Kidney capillary endothelial cell (primary cell): ENCODE results near the gene LRRC36.
"Not testable (repeated sequence)": the region's sequence is repeated elsewhere in the genome, so short reads cannot be mapped to it uniquely, and the experiment has no call there.

Experiments used
- DNase-seq: peaks from one replicate; pipeline ENCODE4 v3.0.0-alpha.2; 2018; ENCODE audit warnings: low spot score

LRRC36 gene

DNA sequence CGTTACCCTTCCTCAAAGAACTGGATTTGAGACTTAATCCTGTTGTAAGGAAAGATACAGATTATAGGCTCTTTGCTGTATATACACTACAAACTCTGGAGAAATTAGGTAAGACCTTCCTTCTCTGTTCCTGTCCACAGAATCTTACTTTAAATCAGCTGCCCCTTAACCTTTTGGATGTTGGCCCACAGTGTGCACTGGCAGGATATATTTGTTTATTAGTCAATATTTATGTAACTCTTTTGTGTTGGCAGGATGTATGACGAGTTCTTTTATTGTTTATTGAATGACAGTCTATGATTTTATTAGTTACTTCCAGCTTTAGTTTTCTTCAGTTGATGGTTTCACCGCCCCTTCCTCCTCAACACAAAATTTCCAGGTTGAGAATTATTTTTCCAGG is 19.7 kb downstream of the LRRC36 start:
- peak; percentile 52 for DNase-seq

DNA sequence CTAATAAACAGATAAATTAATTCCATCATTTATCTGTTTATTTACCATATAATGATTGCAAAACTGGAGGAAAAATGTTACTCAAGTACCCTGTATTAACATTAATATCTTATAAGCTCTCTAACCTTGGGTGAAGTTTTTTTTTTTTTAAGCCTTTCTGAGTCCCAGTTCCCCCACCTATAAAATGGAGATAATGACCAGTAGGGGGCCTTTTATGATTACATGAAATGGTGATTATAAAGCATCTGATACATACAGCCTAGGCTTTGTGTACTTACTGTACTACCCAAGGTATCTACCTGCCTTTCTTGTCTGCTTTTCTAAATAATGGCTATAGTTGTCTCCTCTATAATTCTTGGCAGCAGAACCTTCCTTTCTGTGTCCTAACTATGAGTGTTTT is 22.6 kb downstream of the LRRC36 start:
- no peak for DNase-seq

GRCh38 chr16:67350324-67350723 is 23.7 kb downstream of the LRRC36 start:
- no peak for DNase-seq

GRCh38 chr16:67352463-67352862 is 25.8 kb downstream of the LRRC36 start:
- DNase-seq, result not testable (repeated sequence)

DNA sequence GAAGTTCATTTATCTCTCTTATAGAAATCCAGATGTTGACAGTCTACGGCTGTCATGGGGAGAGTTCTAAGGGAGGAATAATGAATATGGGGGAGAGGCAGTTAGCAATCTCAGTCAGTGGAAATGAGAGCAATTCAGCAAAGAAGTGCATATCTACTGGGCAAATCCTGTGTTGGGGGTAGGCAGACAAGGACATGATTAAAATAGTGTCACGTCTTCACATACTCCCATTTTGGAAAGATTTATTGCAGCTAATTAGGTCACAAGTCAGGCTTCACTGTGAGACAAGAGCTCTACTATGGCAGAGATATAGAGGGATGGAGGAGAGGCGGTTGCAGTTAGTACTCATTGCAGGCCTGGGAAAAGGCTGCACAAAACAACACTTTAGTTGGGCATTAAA is 29.8 kb downstream of the LRRC36 start:
- DNase-seq, result no peak

DNA sequence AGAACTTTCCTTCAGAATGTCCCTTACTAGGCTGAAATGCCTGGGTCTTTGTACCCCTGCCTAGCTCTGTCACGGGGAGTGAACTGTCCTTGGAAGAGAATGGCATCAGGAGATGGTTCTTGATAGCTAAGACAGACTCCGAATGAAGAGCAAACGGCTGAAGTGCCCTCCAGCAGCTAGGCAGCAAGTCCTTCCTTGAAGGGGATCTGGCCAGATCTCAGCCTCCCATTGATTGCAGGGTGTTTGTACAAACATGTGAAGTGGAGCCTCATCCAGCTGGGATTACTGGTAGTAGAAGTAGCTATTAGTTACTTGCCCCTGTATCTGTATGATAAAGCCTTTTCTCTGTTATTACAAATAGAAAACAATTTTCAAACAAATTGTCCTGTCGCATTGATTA is 30.9 kb downstream of the LRRC36 start:
- DNase-seq, result no peak

- DNase-seq, result not testable (repeated sequence)
Measured at GRCh38 chr16:67359540-67360269, 33.1 kb downstream of the LRRC36 start.

GRCh38 chr16:67361038-67361437 is 34.4 kb downstream of the LRRC36 start:
- no peak for DNase-seq

- DNase-seq, result peak; percentile 40
Measured at GRCh38 chr16:67364600-67365235, 38.1 kb downstream of the LRRC36 start.

DNA sequence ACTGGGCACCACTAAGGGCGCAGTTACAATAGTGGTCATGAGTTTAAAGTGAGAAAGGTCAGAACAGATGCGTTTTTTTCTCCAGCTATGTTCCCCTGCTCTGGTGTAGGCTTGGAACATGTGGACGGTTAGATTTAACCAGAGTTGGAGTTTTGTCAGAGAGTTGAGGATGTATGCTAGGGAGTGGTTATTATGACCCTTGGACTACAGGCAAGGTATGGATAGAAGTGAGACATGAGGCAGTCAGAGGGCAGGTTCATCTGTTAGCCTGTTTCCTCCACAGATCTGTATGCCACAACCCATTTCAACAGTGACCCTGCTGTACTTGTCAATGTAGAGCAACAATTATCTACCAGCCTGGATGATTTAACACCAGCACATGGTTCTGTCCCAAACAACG is 44.0 kb downstream of the LRRC36 start:
- no peak for DNase-seq

DNA sequence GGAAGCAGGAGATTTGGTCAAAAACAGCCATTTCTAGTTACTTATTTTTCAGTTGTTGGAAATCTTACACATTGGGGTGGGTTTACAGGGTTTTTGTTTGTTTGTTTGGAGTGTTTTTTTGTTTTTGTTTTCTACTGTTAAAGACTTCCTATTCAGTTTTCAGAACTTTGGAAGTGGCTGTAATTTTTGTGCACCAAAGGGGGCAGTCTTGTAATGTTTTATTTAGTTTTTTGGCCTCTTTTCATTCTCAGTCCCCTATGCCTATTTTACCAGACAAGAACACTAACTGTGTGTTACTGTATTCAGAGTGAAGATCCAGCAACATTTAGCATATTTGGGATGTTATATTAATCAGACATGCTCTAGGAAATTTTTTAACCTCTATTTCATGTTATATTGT is 46.0 kb downstream of the LRRC36 start:
- DNase-seq, result no peak

DNA sequence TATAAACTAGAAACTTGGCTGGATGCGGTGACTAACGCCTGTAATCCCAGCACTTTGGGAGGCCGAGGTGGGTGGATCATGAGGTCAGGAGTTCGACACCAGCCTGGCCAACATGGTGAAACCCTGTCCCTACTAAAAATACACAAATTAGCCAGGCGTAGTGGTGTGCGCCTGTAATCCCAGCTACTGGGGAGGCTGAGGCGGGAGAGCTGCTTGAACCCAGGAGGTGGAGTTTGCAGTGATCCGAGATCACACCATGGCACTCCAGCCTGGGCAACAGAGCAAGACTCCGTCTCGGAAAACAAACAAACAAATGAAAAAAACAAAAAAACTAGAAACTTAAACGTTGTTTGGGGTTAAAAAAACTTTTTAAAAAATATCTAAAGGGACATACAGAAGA is 49.4 kb downstream of the LRRC36 start:
- not testable (repeated sequence) for DNase-seq

- no peak for DNase-seq
Measured at GRCh38 chr16:67378642-67379041, 52.0 kb downstream of the LRRC36 start.

- no peak for DNase-seq
Measured at GRCh38 chr16:67383284-67383683, 56.7 kb downstream of the LRRC36 start.

DNA sequence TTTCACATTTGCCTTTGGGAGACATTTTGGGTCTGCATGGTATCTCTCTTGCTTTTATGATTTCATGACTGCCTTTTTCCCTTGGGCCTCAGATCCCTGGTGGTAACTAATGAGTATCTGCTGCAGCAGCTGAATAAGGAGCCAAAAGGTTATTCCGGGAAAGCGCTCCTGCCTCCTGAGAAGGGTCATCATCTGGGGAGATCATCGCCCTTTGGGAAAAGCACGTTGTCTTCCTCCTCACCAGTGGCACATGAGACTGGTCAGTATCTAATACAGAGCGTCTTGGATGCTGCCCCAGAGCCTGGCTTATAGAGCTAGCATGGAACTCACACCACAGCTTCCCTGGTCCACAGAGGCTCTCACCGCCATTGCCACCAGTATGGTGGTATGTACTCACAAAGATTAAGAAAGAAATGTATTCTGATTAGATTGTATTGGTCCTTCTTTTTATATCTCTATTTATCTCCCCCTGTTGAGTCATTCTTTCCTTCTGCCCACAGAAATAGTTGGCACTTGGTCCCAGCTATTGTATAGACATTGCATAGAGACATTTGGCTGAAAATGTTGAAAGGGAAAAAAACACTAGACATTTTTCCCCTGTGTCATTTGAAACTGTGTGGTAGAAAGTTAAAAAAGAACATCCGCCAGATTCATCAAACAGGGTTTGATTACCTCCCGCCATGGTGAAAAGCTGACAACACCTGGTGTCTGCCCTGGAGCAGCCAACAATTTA is 58.3 kb downstream of the LRRC36 start:
- DNase-seq, result no peak

- no peak for DNase-seq
Measured at GRCh38 chr16:67386861-67387455, 60.3 kb downstream of the LRRC36 start.

- DNase-seq, result no peak
Measured at GRCh38 chr16:67387479-67388079, 61.0 kb downstream of the LRRC36 start.

GRCh38 chr16:67388191-67388590 is 61.6 kb downstream of the LRRC36 start:
- no peak for DNase-seq

DNA sequence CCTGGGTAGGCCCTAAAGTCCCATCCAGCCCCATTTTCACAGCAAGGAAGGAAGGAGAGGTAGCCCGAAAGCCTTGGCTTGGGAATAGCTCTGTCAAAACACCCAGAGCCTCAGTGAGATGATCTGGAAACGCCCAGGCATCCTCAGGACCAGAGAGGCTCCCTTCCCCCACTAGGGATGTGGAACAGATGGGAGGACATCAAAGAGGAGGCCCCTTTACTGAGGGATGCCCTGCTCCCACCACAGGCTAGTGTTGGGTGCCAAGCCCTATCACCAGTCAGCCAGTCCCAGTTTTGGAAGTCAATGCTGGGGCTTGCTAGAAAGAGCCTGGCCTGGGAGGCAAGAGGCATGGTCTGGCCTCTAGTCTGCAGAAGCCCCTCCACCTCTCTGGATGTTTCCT is 62.0 kb downstream of the LRRC36 start:
- DNase-seq, result no peak

DNA sequence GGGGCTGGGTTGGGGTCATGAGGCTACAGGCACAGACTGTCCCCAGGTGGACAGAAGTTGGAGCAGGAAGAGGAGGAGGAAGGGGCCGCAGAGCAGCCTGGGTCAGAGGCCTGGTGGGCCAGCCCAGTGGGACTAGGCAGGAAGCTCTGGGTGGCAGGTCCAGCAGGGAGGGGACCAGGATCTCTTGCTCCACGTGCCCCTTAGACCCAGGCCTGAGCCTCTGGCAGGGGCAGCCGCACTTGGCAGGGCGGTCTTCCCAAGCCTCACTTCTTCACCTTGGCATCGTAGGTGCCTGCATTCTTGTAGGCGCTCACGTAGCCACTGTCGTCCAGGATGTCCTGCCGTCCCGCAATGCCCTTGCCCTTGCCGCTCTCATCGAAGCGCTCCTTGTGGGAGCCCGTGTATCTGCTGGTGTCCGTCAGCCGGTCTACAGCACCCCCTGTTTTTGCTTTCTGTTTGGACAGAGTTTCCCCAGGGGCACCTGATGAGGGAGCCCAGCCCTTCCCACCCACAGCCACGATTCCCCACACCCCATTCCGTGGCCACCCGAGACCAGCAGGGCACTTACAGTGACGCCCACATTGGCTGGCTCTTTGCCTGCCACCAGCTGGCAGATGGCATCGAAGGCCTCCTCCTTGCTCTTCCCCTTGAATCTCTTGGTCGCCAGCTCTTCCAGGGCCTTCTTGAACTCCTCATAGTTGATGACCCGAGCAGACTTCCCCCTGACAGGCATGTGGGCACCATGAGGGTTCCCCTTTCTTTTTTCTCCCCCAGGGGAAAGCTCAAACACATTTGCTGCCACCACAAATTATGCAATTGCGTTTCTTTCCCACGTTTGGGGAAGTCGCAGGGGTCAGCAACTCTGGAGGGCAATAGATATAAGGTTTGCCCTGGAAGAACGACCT is 63.5 kb downstream of the LRRC36 start:
- DNase-seq, result no peak

DNA sequence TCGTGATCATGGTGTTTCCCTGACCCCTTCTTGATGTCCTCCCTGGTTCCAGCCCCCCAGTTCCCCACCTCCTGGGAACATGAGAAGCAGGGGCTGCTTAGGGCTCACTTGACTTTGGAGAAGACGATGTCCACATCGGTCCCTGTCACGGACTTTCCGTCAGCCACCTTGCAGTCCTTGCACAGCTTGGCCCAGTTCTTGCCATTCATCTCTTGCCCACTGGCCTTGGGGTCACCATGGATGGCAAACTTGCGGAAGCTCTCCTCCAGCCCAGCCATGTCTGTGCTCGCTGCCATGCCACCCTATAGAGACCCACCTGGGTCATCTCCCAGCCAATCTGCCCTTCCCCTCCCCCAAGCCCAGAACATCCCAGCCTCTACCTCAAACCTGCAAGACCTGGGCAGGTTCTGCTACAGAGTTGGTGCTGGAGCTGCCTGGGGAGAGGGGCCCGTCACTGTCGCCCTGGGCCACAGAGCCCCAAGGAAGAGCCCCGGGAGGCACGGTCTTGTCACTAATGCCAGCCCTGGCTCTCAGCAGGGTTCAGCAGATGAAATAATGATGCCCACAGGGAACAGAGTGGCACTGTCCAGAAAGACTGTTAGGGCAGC is 64.3 kb downstream of the LRRC36 start:
- DNase-seq, result no peak
